ENCODE data around the gene CFHR3.
"Not testable (repeated sequence)": the region's sequence is repeated elsewhere in the genome, so short reads cannot be mapped to it uniquely, and the experiment has no call there.

CFHR3 gene

DNA sequence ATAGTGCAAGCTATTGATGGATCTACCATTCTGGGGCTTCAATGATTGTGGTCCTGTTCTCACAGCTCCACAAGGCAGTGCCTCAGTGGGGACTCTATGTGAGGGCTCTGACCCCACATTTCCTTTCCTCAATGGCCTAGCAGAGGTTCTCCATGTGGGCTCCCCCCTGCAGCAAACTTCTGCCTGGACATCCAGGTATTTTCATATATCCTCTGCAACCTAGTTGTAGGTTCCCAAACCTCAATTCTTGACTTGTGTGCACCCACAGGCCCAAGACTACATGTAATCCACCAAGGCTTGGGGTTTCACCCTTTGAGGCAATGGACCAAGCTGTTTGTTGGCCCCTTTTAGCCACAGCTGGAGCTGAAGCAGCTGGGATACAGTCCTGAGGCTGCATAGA lies 35.9 kb upstream of the CFHR3 start:
- Histone ChIP-seq H3K36me3 (no peaks in the 10 kb centered on the region), H3K27me3 (ENCODE audit: insufficient read depth, low read depth, severe bottlenecking) (no peaks in the 10 kb centered on the region), H3K27ac (no peak overlapping the region), H3K4me3 (ENCODE audit: low read depth, low read length) (no peak overlapping the region), H3K9me3 (ENCODE audit: severe bottlenecking) (peaks cover 13% of the 10 kb centered on the region)
- TF ChIP-seq, protein P1, sequence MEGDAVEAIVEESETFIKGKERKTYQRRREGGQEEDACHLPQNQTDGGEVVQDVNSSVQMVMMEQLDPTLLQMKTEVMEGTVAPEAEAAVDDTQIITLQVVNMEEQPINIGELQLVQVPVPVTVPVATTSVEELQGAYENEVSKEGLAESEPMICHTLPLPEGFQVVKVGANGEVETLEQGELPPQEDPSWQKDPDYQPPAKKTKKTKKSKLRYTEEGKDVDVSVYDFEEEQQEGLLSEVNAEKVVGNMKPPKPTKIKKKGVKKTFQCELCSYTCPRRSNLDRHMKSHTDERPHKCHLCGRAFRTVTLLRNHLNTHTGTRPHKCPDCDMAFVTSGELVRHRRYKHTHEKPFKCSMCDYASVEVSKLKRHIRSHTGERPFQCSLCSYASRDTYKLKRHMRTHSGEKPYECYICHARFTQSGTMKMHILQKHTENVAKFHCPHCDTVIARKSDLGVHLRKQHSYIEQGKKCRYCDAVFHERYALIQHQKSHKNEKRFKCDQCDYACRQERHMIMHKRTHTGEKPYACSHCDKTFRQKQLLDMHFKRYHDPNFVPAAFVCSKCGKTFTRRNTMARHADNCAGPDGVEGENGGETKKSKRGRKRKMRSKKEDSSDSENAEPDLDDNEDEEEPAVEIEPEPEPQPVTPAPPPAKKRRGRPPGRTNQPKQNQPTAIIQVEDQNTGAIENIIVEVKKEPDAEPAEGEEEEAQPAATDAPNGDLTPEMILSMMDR (IDR thresholded peaks at IDR 0.05; ENCODE audit: low read depth, low read length), result no peak
- DNase-seq, result no peak

- H3K9me3 ChIP-seq (ENCODE audit: severe bottlenecking); H3K4me3 ChIP-seq (ENCODE audit: low read depth, low read length); H3K36me3 ChIP-seq; H3K27ac ChIP-seq; H3K27me3 ChIP-seq (ENCODE audit: insufficient read depth, low read depth, severe bottlenecking): not testable (repeated sequence)
- DNase-seq, result peak; percentile 35
- TF ChIP-seq, protein P1 (IDR thresholded peaks at IDR 0.05; ENCODE audit: low read depth, low read length), result peak; percentile 44; the same call in 1 of the 2 replicates
Measured at GRCh38 chr1:196743244-196743643, 31.4 kb upstream of the CFHR3 start.

DNA sequence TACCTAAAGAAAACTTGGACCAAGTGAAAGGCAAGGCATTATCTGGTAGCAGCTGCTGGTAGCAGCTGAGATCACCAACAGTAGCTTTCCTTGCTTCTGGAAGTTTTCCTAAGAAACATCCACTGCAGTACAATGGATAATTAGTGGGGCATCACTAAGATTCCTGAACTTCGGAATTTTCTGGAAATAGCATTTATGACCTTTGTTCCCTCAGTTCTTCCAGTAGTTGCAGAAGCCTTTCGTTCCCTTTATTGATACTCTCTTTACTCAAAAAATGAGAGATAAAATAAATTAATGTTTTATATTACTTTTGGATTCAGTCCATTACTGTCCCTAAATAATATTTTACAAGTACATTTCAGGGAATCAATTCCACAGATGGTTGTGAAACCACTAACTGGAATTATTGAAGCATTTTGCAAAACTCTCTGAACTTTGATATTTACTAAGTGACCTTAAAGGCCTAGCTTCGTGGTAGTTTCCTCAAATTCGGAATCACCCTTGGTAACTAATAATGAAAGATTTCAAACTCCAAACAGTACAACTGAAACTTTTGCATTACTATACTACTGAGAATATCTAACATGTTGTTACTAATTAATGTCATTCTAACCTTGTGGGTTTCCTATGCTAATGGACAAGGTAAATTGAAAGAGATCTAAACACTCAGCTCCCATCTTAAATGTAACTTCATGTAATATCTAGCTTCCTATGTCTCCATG lies 9.5 kb upstream of the CFHR3 start:
- not testable (repeated sequence) for H3K9me3 ChIP-seq (ENCODE audit: severe bottlenecking); H3K27me3 ChIP-seq (ENCODE audit: insufficient read depth, low read depth, severe bottlenecking); DNase-seq; H3K4me3 ChIP-seq (ENCODE audit: low read depth, low read length); H3K36me3 ChIP-seq; H3K27ac ChIP-seq

- H3K4me3 ChIP-seq (ENCODE audit: low read depth, low read length); H3K9me3 ChIP-seq (ENCODE audit: severe bottlenecking); H3K27me3 ChIP-seq (ENCODE audit: insufficient read depth, low read depth, severe bottlenecking); DNase-seq; H3K27ac ChIP-seq; H3K36me3 ChIP-seq: not testable (repeated sequence)
Measured at GRCh38 chr1:196769823-196770222, 4.8 kb upstream of the CFHR3 start.

DNA sequence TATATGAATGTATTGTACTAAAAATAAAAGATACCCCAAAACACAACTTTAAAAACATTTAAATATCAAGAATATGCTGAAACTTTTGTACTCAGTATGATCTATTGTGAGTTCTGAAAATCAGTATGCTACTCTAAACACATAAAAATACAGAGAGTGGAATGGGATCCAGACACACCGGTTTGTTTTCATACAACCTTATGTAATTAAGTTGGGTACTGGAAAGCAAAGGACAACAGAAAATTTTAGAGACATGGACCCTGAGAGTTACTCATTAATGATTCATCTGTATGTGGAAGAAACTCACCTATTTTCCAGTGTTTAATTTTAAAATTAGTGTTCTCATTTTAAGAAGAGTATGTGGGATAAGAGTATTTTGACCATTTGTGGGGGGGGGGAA lies 927 bp upstream of the CFHR3 start:
- no peak for DNase-seq

DNA sequence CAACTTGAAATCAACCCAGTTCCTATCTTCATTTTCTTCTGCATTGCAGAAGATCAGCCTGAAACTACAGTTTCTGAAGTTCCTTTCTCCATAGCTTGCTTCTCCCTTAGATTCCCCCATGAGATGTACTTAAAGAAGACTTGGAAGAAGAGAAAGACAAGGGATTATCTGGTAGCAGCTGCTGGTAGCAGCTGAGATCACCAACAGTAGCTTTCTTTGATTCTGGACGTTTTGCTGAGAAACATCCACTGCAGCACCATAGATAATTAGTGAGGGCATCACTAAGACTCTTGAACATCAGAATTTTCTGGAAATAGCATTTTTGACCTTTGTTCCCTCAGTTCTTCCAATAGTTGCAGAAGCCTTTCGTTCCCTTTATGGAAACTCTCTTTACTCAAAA lies 465 bp upstream of the CFHR3 start:
- Histone ChIP-seq H3K4me3 (ENCODE audit: low read depth, low read length) (no peak overlapping the region), H3K27me3 (ENCODE audit: insufficient read depth, low read depth, severe bottlenecking) (no peaks in the 10 kb centered on the region), H3K9me3 (ENCODE audit: severe bottlenecking) (no peaks in the 10 kb centered on the region), H3K36me3 (no peaks in the 10 kb centered on the region), H3K27ac (no peak overlapping the region)
- DNase-seq, result no peak
- TF ChIP-seq, protein P1 (IDR thresholded peaks at IDR 0.05; ENCODE audit: low read depth, low read length), result no peak

More for the DNA sequence above, 927 bp upstream of the CFHR3 start:
- Histone ChIP-seq H3K27me3 (ENCODE audit: insufficient read depth, low read depth, severe bottlenecking) (no peaks in the 10 kb centered on the region), H3K9me3 (ENCODE audit: severe bottlenecking) (no peaks in the 10 kb centered on the region), H3K36me3 (no peaks in the 10 kb centered on the region), H3K27ac (no peak overlapping the region), H3K4me3 (ENCODE audit: low read depth, low read length) (no peak overlapping the region)
- TF ChIP-seq, protein P1 (IDR thresholded peaks at IDR 0.05; ENCODE audit: low read depth, low read length), result no peak

- Histone ChIP-seq H3K27me3 (ENCODE audit: insufficient read depth, low read depth, severe bottlenecking) (no peaks in the 10 kb centered on the region), H3K36me3 (no peaks in the 10 kb centered on the region), H3K9me3 (ENCODE audit: severe bottlenecking) (peaks cover 5% of the 10 kb centered on the region), H3K27ac (no peak overlapping the region), H3K4me3 (ENCODE audit: low read depth, low read length) (no peak overlapping the region)
- TF ChIP-seq, protein P1 (IDR thresholded peaks at IDR 0.05; ENCODE audit: low read depth, low read length), result no peak
- DNase-seq, result no peak
Measured at GRCh38 chr1:196777603-196778002, 3.0 kb downstream of the CFHR3 start.

All from WERI-Rb-1 (cell line).